Measurements from ENCODE around the gene RPP40. TPM values are rescaled to one million over a fixed set of nuclear protein-coding genes. Genes with fewer than 3 reads are reported as not detected.

RPP40 gene
- total and polyA plus RNA-seq, 2 of the 8 experiments (the other 6 are each of a cell fraction or from before 2014, with no cell fraction given) = 7.0 to 15.7 TPM

DNA sequence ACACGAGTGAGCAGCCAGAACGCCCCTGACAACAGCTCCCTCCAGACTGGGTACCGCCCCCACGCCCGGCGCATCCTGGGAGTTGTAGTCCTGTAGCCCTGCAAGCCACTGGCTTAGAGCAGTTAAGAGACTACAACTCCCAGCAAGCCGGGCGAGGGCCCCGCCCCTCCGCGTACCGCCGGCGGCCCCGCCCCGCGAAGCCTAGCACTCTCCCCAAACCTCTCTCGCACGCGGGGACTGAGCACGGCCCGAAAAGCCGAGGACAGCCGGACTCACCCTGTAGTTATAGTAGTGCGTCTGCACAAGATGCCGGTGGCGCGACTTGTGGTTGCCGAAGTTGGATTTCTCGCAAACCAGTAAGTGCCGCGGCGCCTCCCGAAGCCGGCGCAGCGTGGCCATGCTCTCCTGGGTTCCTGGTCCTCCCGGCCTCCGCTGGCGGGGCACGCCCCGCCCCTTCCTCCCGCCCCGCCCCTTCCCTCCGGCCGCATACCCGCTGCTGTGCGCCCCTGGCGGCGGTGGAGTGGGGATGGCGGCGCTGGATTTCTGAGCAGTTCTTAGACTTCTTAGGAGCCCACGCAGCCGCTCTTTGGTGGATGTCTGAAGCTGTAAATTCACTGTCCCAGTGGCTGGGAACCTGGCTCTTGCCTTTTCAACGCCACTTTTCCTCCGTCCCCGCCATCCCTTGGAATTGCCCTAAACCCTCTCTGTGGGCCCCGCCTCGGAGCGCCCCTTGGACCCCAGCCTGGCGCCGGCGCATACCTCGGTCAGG lies at the start of gene RPP40 (continued):
- TF ChIP-seq SP4 (IDR thresholded peaks at IDR 0.05; ENCODE audit: low read length) (peak; percentile 86), YY1 (IDR thresholded peaks at IDR 0.05; ENCODE audit: low read depth, low read length) (peak; percentile 58)
